GM18505 (cell line): Measurements from ENCODE around the gene PEF1.

Experiments
- ATAC-seq: cut with Tn5 transposase; IDR thresholded peaks from one replicate; pipeline ENCODE4 v1.9.1; 2021; ENCODE audit not compliant: unreplicated experiment
- POLR2A ChIP-seq: IDR thresholded peaks from 4 replicates; pipeline ENCODE4 v1.6.1; 2011; ENCODE audit warnings: borderline replicate concordance; ENCODE audit not compliant: insufficient read depth, insufficient read length; ENCODE audit errors: extremely low read depth

Gene PEF1

DNA sequence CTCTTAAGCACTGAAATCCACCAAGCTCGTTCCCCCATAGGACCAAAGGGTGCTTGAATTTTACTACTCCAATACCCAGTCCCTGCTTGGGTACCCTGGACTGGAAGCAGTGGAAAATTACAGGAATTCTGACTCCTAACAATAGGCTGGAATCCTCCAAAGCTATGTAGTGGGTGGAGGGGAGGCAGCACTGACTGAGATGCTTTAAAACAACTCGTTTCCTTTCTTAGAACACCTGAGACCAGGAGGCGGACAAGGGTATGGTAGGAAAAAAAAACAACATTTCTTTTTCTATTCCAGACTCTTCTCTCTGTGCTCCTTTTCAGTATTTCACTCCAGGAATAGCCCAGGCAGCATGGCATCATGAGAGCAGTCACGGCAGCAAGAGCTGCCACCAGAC lies 2.3 kb downstream of the PEF1 start:
- no peak for ATAC-seq
- no peak for TF ChIP-seq POLR2A

DNA sequence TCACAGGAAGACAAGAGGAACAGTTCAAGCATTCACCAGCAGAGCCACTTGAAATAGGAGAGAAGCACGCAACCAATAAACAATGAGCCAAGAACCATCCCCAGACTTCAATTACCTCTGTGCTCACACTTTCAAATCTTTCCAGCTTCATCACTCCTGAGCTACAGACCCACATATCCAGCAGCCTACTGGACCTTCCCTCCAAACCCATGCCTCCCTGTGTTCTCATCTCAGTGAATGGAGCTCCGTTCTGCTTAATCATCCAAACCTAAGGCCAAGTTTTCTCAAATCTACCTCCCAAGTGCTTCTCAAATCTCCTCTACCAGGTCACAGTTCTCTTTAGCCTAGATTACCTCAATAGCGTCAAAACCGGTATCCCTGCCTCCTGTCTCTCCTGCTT lies 3.7 kb downstream of the PEF1 start:
- no peak for TF ChIP-seq POLR2A
- ATAC-seq, result no peak

DNA sequence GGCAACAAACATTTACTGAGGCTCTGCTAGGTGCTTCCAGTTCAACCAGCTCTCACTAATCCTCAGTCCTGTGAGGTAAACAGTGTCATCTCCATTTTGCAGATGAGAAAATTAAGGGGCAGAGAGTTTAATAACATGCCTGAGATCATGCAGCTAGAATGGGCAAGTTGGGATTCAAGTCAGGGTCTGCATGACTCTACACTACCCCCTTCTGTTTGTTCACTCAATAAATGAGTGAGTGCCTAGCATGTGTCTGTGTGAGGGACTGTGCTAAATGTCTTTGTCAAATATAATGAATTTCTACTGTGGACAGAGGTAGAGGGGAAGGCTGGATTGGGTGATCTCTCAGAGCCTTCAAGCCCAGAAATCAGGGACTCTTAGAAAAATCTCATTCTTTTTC lies 4.5 kb downstream of the PEF1 start:
- no peak for ATAC-seq
- TF ChIP-seq POLR2A, result no peak

DNA sequence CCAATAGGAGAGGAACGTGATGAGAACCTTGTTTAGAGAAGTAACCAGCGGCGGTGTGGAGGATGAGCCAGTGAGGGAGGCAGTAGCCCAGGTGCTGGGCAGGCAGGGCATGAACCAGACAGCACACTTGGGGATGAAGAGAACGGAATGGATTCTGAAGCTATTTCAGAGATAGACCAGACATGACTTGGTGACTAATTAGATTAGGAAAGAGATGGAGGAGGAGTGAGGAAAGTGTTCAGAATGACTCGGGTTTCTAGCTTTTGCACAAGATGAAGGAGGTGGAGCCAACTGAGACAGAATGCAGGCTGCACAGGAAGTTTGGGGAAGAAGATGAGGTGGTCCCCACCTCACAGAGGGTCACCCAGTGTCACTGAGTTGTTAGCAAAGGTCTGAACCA lies 5.1 kb downstream of the PEF1 start:
- ATAC-seq, result no peak
- no peak for TF ChIP-seq POLR2A

DNA sequence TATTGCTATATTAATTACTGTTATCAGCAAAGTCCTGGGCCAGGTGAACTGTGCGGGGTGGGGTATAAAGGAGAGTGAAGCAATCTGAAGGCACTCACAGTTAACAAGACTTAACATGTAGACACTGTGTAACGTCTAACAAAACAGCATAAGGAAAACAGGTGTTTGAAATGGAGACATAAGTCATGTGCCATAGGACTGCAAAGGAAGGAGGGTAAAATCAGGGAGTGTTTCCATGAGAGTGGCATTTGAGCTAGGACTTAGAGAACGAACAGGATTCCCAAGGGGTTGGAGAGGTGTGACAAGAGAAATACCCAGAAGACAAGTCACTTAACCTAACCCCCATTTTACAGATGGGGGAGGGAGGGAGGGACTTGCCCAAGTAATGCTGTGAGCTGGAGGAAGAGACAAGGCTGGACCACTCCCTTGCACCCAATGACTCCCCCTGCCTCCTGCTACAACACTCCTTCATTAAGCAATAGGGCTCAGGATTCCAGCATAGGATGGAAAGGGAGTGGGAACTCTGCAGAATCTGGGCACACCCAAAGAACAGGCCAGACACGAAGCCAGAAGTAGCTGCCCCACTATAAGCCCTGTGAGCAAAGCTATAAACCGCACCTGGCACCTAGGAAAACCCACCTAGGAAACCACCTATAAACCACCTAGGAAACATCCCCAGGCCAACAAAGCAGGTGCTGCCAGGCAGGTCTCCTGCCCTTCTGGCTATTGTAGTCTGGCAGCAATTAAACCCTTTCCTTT lies 6.6 kb downstream of the PEF1 start:
- ATAC-seq, result no peak

DNA sequence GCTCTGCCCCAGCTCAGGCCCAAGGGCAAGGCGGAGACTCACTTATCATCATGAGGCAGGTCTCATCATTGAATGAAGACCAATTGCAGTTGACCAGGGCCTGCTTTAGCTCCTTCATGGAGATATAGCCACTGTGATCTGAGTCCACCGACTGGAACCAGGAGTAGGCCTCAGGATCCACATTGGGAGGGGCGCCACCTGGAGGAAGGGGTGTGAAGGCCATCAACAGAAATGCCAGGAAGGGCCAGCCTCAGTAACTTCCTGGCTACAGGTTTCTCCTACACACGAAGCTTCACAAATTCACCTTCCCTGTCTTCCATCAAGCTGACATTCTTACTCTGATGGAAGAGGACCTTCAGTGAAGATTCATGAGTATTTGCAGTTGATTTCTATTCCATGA lies 11.6 kb downstream of the PEF1 start:
- no peak for ATAC-seq
- TF ChIP-seq POLR2A, result no peak

More for the DNA sequence above, 6.6 kb downstream of the PEF1 start:
- no peak for TF ChIP-seq POLR2A

DNA sequence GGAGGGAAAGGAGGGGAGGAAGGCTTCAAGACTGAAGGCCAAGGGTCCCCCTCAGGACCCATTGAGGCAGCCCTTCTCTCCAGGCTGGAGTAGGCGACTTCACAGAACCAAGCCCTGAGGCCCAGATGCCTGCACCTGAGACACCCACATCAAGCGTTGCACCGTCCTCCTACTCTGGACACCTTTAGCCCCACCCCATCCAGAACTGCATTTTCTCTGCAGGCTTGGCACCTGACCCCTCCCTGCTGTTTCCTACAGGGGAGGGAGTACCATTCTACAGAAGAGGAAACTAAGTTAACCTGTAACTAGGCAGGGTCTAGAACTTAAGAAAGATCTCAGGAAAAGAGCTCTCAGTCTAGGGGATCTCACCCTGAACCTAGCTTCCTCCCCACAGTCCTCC lies 12.0 kb downstream of the PEF1 start:
- ATAC-seq, result no peak
- TF ChIP-seq POLR2A, result no peak

DNA sequence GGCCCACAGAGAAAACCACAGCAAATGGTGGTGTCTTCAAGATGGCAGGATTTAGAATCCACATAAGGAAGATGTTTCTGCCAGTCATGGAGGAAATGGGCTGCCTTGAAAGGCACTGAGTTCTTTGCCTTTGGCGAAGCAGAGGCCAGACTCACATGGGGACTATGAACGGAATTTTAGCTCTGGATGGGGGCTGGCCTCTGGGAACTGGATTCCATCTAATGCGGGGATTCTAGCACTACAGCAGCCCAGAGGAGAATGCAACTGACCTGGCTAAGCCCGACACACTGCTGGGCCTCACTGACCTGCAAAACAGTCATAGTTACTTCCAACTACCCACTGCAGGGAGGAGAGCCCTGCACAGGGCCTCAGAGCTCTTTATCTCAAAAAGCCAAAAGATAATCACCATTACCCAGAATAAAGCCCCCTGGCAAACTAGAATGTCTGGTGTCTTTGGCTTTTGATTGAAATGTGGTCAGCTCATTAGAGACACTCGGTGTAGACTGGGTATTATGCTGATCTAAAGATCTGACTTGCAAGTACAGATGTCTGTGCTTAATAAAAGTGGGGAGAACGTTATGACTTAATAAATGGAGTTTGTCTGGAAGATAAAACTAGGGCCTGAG lies 15.6 kb downstream of the PEF1 start:
- TF ChIP-seq POLR2A, result no peak
- no peak for ATAC-seq

DNA sequence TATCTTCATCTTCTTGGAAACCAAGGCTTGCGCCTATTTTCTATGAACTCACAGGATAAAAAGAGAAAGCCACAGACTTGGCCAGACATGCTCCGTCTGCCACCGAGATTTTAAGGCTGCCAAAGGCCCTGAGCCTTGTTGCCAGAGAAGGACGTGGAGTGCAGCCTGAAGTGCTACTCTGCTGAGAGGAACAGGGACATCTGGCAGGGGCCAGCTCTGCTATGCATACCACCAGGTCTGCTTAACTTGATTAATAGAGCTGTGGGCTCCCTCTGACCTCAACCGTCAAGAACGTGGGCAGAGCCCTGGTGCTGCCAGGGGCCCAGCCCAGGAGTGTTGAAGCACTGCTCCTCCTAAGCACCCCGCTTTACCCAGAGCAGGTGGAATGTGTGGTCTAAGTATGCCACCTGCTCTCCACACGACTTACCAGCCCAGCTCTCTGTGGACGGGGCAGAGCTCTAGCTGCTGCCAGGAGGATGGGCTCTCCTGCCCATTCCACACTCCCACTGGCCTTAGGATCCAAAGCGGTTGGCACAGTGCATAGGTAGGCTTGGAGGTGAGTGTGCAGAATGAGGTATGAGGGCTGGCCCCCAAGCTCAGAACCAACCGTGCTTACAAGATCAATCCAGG lies 16.6 kb downstream of the PEF1 start:
- ATAC-seq, result no peak
- TF ChIP-seq POLR2A, result no peak

DNA sequence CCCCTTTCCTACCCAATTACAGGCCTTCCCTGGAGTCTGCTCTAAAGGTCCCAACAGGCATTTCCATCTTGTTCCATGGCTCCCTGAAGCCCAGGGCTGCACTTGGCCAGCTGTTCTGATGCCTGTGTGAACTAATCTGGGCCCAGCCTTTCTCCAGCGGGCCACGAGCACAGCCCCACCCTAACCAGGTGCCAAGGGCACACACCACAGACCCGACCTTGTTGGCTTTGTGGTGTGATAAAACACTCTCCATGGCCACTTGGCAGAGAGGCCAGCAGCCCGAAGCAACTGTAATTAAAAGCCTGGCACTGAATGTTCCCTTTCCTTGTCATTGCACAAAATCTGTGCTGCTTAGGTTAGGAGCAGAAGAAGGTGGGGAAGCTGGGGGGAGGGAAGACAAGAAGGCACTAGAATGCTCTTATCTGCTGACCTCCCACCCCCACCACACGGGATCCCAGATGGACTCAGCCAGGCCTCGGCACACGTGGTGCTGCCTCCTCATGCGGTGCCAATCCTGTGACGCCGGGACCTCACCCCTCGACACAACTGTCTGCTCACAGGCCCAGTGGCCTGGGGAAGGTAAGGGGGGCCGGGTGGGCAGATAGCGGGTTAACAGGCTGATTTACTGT lies 17.3 kb downstream of the PEF1 start:
- ATAC-seq, result no peak
- TF ChIP-seq POLR2A, result no peak

DNA sequence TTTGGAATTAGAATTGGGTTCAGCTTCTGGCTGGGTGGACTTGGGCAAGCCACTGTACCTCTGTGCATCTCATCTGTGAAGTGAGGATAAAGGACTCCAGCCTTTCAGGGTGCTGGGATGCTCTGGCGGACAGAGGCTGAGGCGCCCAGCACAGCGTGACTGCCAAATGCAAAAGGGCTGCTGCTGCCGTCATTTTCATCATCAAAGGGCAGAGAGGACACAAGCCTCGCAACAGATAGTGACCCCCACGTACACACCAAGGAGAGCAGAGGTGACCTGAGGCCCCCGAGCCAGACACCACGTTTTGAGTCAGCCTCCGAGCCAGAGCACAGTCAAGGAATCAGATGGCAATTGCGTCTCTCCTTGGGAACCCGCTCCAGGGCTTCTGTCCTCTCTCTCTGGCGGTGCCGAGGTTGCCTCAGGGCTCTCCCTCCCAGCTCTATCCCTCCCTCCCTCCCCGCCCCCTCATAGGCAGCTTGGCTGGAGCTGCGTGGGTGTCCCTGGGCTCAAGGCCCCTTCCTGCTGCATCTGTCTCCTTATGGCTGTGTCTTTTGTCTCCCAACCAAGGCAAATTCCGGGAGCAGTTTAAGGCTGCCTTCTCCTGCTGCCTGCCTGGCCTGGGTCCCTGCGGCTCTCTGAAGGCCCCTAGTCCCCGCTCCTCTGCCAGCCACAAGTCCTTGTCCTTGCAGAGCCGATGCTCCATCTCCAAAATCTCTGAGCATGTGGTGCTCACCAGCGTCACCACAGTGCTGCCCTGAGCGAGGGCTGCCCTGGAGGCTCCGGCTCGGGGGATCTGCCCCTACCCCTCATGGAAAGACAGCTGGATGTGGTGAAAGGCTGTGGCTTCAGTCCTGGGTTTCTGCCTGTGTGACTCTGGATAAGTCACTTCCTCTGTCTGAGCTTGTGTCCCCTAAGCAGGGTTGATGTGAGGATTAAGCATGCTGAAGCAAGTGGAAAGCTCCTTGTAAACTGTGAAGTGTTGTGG lies 18.2 kb downstream of the PEF1 start:
- TF ChIP-seq POLR2A, result no peak
- ATAC-seq, result no peak

DNA sequence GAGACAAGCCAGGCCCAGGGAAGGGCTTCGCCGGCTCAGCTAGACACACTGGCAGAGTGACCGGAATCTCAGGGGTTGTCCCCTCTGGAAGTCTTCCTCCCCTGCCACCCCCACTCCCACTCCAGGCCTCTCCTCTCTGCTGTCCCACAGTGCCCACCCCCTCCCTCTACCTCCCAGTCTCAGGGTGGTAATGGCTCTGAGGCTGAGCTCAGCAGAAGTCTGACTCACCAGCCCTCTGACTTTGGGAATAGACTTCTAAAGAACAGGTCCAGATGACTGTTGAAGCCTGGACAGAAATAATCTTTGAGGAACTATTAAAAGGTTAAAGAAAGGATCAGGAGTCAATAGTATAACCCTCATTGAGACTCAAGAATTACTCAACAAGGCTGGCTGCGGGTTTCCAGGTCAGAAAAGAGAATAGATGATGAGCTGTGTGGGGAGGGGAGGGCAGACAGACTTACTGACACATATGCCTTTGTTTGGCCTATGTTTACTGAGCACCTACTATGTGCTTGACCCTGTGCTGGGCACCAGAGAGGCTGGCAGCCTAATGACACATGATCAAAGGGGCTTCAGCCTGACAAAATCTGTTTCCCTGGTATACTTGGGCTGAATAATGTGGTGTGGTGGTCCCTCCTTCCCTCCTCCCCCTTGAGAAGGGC lies 19.0 kb downstream of the PEF1 start:
- ATAC-seq, result no peak
- no peak for TF ChIP-seq POLR2A
